ENCODE data around the gene ITPR2. TPM values are rescaled to one million over a fixed set of nuclear protein-coding genes. Genes with fewer than 3 reads are reported as not detected.

Gene ITPR2
- total RNA-seq, 2 experiments from 2014 or later: 25.6 to 44.7 TPM

DNA sequence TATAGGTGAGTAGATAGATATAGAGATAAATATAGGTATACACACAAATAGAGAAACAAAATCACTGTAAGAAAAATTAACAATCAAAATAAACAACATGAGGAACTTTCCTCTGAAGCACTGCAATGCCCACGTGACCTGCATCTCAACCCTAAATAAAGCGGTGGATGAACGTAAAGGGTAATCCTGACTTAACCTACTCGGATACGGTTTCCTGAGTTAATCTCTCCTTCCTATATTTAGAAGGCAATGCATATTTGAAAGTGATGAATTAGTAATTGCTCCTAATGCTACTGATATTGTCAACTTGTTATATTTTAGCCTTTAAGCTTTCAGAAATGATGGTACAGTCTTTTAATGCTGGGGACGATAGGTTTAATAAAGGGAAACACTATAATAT is 221.4 kb downstream of the ITPR2 start:
- no peaks in the 10 kb centered on the region for H3K4me1 ChIP-seq (ENCODE audit: insufficient read depth, low read length, poor library complexity, severe bottlenecking)
- H3K4me2 ChIP-seq (ENCODE audit: low read length): no peak overlapping the region
- ChIA-PET POLR2A (no interaction called here), CTCF (ENCODE audit: unreplicated experiment) (no interaction called here)
- DNase-seq (ENCODE audit: low spot score): no peak
- H3K9me2 ChIP-seq (ENCODE audit: insufficient read depth, low read length): no peaks in the 10 kb centered on the region
- no peak for TF ChIP-seq EZH2phosphoT487 (IDR thresholded peaks at IDR 0.05; ENCODE audit: borderline replicate concordance, low read depth, low read length)
- TF ChIP-seq, protein P1, sequence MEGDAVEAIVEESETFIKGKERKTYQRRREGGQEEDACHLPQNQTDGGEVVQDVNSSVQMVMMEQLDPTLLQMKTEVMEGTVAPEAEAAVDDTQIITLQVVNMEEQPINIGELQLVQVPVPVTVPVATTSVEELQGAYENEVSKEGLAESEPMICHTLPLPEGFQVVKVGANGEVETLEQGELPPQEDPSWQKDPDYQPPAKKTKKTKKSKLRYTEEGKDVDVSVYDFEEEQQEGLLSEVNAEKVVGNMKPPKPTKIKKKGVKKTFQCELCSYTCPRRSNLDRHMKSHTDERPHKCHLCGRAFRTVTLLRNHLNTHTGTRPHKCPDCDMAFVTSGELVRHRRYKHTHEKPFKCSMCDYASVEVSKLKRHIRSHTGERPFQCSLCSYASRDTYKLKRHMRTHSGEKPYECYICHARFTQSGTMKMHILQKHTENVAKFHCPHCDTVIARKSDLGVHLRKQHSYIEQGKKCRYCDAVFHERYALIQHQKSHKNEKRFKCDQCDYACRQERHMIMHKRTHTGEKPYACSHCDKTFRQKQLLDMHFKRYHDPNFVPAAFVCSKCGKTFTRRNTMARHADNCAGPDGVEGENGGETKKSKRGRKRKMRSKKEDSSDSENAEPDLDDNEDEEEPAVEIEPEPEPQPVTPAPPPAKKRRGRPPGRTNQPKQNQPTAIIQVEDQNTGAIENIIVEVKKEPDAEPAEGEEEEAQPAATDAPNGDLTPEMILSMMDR (conservative IDR thresholded peaks at IDR 0.05; ENCODE audit: low read length): no peak
- H3K79me2 ChIP-seq (ENCODE audit: insufficient read depth, low read depth, low read length): no peaks in the 10 kb centered on the region
- no peak overlapping the region for H2AFZ ChIP-seq (ENCODE audit: low read length)
- H3K36me3 ChIP-seq (ENCODE audit: insufficient read depth, low read length): no peaks in the 10 kb centered on the region
- H3K4me3 ChIP-seq (ENCODE audit: low read depth, low read length, poor library complexity, severe bottlenecking): no peak overlapping the region
- no TSS peak for BruUV-seq (replicated peaks)
- H3K27ac ChIP-seq (ENCODE audit: low read depth, low read length, poor library complexity, severe bottlenecking): no peak overlapping the region
- H3K9me3 ChIP-seq (ENCODE audit: low read length): no peaks in the 10 kb centered on the region
- no peaks in the 10 kb centered on the region for H4K20me1 ChIP-seq (ENCODE audit: insufficient read depth, low read length)
- intact Hi-C loops (cut with micrococcal nuclease; ENCODE audit: unreplicated experiment): no loop called here

DNA sequence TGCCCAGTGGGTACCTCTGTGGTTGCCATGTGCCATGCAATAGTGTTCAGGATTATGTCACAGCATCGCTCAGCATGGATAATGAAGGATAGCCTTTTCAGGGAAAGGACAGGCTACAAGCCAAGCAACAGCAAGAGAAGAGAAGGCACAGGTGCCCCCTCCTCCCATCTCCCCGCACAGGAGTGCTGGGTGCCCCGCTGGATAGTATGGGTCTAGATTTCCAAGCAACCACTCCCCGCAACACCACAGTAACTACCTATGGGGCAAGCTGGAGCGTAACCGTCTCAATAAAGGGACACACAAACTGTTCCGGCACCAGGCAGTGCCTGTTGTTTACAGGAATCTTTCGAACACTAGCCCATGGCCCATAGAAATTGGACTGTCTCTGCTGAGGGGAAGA is 222.2 kb downstream of the ITPR2 start:
- ChIA-PET CTCF (ENCODE audit: unreplicated experiment) (no interaction called here), POLR2A (no interaction called here)
- TF ChIP-seq EZH2phosphoT487 (IDR thresholded peaks at IDR 0.05; ENCODE audit: borderline replicate concordance, low read depth, low read length): no peak
- TF ChIP-seq, protein P1 (conservative IDR thresholded peaks at IDR 0.05; ENCODE audit: low read length): no peak
- Histone ChIP-seq H3K9me2 (ENCODE audit: insufficient read depth, low read length) (no peaks in the 10 kb centered on the region), H3K36me3 (ENCODE audit: insufficient read depth, low read length) (no peaks in the 10 kb centered on the region), H3K27ac (ENCODE audit: low read depth, low read length, poor library complexity, severe bottlenecking) (no peak overlapping the region), H4K20me1 (ENCODE audit: insufficient read depth, low read length) (no peaks in the 10 kb centered on the region), H3K4me2 (ENCODE audit: low read length) (no peak overlapping the region), H2AFZ (ENCODE audit: low read length) (no peak overlapping the region), H3K4me1 (ENCODE audit: insufficient read depth, low read length, poor library complexity, severe bottlenecking) (no peaks in the 10 kb centered on the region), H3K79me2 (ENCODE audit: insufficient read depth, low read depth, low read length) (no peaks in the 10 kb centered on the region), H3K4me3 (ENCODE audit: low read depth, low read length, poor library complexity, severe bottlenecking) (no peak overlapping the region), H3K9me3 (ENCODE audit: low read length) (no peaks in the 10 kb centered on the region)
- intact Hi-C loops (cut with micrococcal nuclease; ENCODE audit: unreplicated experiment): no loop called here
- DNase-seq (ENCODE audit: low spot score): no peak
- BruUV-seq (replicated peaks): no TSS peak

DNA sequence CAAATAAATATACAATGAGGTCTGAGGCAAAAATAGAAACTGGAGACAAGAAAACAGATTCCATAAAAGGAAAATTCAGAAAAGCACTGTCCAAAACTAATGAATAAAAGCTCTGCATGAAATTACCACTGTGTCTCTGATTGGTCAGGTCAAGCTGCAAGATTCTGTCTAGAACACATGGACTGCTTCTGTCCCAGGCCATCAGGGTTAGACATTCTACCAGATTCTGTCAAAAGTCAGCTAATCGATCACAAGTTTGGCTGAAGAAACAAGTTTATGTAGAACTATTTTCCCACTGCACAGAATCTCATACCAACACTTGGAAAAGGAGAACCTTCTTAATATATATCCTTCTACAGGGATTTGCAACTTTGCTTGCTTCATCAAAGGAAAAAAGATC is 223.0 kb downstream of the ITPR2 start:
- CTCF ChIA-PET (ENCODE audit: unreplicated experiment): no interaction called here
- Histone ChIP-seq H3K9me3 (ENCODE audit: low read length) (no peaks in the 10 kb centered on the region), H3K4me3 (ENCODE audit: low read depth, low read length, poor library complexity, severe bottlenecking) (no peak overlapping the region), H3K36me3 (ENCODE audit: insufficient read depth, low read length) (no peaks in the 10 kb centered on the region), H2AFZ (ENCODE audit: low read length) (no peak overlapping the region), H3K27ac (ENCODE audit: low read depth, low read length, poor library complexity, severe bottlenecking) (no peak overlapping the region), H3K79me2 (ENCODE audit: insufficient read depth, low read depth, low read length) (no peaks in the 10 kb centered on the region), H4K20me1 (ENCODE audit: insufficient read depth, low read length) (no peaks in the 10 kb centered on the region), H3K9me2 (ENCODE audit: insufficient read depth, low read length) (no peaks in the 10 kb centered on the region), H3K4me2 (ENCODE audit: low read length) (no peak overlapping the region), H3K4me1 (ENCODE audit: insufficient read depth, low read length, poor library complexity, severe bottlenecking) (no peaks in the 10 kb centered on the region)
- no TSS peak for BruUV-seq (replicated peaks)
- no peak for DNase-seq (ENCODE audit: low spot score)
- intact Hi-C loops (cut with micrococcal nuclease; ENCODE audit: unreplicated experiment): no loop called here
- POLR2A ChIA-PET: interaction anchor here (1.9 kb wide), 1 partner anchor 12 kb away, joined by 9 read pairs; no protein-coding TSS in a partner anchor
- TF ChIP-seq EZH2phosphoT487 (IDR thresholded peaks at IDR 0.05; ENCODE audit: borderline replicate concordance, low read depth, low read length): no peak
- TF ChIP-seq, protein P1 (conservative IDR thresholded peaks at IDR 0.05; ENCODE audit: low read length): no peak
